NCI-H187 treated with DMSO at 0.1 percent for 48 hours (cell line): ENCODE data around the gene IQGAP3.
"Not testable (repeated sequence)": the region's sequence is repeated elsewhere in the genome, so short reads cannot be mapped to it uniquely, and the experiment has no call there.

Experiments used
- DNase-seq: peaks from one replicate; lab custom pipeline; 2025; lab: John Stamatoyannopoulos, UW

Gene IQGAP3

DNA sequence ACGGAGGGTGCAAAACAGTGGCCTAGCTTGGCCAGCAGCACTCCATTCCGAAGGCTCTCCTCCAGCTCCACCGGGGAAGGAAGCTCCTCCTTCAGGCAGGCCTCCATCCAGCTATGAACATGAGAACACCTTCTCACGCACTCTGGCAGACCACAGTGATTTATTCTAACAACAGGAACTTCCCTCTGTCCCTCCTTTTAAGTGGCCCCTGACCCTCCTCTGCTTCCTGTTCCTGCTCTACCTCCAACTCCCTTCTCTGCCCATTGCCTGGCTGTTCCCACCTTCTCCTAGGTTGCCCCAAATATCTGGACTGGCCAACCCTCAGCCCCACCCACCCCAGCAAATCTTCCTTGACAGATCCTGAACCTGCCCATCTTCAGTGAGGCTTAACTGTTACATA, 5.9 kb downstream of the IQGAP3 start:
- no peak for DNase-seq

DNA sequence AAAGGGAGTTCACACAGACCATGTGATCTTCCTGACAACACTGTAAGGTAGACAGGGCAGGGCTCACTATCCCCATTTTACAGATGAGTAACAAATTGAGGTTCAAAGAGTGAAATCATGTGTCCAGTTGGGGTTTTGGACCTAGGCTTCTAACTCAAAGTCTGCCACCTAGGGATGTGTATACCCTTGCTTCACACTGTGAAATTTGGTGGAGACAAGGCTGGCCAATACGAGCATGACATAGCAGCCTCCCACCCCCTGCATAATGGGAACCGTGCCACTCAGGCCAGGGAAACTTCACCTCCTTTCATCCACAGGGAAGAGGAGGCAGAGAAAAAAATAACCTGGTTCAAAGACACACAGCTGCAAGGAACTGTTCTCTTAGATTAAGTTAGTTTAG, 6.8 kb downstream of the IQGAP3 start:
- no peak for DNase-seq

DNA sequence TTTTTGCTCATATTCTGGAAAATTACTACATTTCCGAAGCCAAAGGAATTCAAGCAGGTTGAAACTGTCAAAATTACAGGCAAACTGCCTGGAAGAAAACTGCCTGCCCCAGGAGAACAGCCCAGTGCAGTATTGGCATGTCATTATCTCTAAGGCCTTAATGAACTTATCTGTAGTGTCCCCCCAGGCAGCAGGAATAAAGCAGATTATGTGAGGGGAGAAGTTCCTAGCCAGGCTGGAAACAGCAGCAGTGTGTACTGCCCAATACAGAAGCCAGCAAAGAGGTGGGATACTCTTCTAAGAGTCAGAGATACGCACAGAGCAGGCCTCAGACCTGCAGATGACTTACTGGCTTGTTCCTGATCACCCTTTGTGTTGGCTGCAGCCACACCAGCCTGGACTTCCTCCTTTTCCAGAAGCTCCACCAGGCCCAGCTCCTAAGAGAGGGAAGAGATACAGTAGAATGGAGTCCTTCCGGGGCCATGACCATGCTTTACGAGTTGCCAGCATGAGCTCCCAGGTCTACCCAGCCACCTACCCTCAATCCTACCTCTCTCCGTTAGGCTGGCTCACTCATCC, 11.7 kb downstream of the IQGAP3 start:
- DNase-seq, result no peak

DNA sequence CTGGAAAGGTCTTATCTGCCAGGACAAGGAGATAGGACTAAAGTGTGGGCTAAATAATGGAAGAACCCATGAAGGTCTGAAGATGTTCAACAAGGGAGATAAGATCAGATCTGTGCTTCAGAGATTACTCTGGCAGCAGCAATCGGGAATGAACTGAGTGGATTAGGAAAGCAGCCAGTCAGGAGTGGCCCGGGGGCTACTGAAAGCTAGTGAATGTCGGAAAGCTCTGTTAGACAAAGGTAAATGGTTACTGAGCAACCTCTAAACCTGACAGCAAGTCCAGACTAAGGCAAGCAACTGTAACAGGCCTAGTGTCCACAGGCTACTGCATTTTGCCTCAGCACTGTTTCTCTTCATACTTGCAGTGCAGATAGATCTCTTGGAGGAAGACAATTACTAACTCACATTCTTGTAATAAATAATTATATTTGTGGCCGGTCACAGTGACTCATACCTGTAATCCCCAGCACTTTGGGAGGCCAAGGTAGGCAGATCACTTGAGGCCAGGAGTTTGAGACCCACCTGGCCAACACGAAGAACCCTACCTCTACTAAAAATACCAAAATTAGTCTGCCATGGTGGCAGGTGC, 12.5 kb downstream of the IQGAP3 start:
- no peak for DNase-seq

DNA sequence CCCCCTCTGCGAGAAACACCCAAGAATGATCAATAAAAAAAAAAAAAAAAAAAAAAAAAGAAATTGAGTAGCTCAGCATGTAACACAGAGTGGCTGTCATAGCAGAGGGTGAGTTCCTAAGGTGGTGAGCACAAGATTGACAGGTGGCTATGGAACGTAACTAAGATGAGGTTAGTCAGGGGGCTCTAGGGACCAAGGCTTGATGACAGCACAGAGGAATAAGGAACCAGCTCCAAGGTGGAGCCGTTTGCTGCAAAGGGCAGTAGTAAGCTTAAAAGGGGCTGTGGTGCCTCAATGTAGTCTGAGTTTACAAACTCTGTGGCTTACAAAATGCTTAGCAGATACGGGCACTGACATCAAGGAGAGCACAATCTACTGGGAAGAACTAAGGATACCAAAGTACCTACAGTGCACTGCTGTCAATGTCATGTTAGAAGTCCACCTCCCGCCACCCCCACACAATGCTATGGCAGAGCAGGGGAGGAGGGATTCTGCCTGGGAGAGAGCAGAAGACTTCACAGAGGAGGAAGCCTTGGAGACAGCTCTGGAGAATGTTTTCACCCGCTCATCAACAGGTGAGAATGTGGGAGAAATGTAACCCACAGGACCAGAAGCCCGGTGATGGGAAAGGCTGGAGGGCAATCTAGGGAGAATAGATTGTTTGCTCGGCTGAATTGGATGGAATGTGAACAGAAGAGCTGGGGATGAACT, 13.1 kb downstream of the IQGAP3 start:
- no peak for DNase-seq

DNA sequence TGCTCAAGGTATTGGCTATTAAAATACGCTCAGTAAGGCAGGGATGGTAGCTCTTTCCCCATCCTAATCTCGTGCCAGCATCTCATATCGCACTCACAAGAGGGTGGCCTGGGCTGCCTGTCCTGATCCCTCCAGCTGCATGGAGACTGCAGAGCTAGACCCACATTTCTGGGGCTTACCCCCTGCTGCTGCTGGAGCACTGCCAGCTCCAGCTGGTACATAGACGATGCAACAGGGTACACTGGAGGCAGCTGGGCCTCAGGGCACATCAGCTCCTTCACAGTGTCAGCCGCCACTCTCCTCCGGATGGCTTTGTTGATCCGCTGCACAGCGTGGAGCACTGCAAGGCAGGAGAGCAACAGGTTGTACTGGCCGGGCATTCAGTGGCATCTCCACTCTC, 16.0 kb downstream of the IQGAP3 start:
- no peak for DNase-seq

DNA sequence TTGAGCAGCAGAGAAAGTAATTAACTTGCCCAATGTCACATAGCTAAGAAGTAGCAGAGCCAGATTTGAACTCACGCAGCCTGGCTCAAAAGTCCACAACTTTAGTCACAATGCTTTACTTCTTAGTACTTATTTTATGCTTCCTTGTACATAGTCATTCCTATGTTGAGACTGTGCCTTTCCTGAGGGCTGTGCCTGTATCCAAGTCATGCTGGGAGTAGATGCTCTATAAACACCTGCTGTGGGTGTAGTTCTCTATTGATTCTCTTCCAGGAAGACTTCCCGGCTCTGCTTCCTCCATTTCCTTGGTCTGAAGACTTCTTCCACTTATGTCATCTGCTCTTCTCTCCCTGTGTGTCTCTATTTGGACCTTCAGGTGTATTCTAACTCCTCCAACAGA, 16.6 kb downstream of the IQGAP3 start:
- no peak for DNase-seq

DNA sequence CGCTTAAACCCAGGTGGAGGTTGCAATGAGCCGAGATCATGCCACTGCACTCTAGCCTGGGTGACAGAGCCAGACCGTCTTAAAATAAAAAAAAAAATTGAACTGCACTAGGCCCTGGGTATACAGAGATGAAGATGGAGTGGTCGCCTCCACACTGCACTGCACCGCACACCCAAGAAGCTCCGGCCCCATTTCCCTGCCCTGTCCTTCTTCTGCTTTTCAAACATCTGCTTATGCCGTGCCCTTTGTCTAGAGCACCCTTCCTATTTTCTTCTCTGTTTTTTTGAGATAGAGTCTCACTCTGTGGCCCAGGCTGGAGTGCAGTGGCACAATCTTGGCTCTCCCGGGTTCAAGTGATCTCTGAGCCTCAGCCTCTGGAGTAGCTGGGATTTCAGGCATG, 17.4 kb downstream of the IQGAP3 start:
- no peak for DNase-seq

DNA sequence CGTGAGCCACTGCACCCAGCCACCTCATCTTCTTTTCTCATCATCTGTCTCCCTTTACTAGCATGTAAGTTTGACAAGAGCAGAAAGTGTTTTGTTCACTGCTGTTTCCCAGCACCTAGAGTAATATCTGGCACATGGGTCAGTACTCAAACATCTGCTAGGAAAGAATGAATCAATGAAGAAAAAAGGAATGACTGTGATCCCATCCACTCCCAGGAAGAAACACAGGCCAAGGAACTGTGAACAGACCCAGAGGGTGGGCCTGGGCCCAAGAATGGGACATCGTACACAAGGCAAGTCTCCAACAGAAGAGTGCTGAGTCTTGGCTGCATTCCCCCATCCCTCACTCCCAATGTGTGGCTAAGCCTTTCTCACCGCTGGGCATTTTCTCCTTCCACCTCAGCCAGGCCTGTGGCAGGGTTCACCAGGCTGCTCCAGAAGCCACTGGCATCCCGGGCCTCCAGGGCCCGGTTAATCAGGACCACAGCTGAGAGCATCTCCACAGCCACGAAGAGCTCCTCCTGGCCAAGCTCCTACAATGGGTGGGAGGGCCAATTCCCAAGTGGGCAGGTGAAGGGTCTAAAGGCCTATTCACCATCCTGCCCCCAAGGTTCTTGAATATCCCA, 18.4 kb downstream of the IQGAP3 start:
- no peak for DNase-seq

DNA sequence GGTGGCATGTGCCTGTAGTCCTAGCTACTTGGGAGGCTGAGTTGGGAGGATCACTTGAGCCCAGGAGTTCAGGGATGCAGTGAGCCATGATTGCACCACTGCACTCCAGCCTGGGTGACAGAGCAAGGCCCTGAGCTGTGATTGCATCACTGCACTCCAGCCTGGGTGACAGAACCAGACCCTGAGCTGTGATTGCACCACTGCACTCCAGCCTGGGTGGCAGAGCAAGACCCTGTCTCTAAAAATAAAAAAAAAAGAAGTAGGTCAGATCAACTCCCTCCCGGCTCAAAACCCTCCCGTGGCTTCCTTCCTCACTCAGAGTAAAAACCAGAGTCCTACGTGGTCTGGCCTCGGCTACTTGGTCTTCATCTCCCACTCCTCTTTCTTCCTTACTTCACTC, 19.4 kb downstream of the IQGAP3 start:
- DNase-seq, result not testable (repeated sequence)

DNA sequence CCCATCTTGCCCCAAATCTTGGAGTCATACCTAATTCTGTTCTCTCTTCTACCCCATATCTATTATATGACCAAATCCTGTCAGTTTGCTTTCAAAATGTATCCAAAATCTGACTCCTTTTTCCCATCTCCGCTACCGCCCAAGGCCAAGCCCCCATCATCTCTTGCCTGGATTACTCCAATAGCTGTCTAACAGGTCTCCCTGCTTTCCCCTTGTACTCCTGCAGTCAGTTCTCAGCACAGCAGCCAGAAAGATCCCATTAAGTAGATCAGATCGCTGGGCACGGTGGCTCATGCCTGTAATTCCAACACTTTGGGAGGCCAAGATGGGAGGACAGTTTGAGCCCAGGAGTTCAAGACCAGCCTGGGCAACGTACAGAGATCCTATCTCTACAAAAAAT, 19.8 kb downstream of the IQGAP3 start:
- DNase-seq, result no peak

DNA sequence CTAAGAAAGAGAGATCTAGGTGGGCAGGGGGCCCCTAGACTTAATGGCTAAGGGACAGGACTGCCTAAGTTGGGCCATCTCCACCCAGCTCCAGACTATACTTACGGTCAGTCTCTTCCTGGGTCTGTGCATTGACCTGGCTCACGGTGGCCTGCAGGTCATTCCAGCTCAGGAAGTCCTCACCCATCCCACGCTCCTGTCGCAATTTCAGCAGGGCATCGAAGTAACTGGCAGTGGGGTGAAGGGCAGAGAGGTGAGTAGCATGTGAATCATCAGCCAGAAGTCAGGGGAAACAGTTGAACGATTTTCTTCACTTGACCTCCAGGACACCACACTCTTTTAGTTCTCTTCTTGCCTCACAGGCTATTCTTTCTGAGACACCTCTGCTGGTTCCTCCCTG, 20.5 kb downstream of the IQGAP3 start:
- DNase-seq, result no peak

DNA sequence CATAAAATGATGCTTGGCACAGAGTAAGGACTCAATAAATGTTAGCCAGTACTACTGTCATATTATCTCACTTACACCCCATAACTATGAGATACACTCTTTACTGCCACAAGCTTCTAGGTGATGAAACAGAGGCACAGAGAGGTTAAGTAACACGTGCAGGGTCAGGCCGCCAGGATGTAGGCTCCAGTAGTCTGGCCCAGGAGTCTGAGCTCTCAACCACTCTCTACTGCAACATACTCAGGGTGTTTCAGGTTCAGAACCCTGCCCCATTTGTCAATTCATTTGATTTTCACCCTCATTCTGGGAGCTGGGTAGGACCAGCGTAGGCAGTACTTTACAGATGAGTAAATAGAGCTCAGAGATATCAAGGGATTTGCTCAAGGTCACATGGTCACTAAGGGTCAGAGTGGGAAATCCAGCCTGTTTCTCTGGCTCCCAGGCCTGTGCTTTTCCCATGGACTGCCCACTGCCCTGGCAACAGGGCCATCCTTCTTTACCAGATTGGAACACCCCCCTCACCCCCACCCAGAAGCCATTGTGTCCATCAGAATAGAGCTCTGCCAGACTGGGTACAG, 21.2 kb downstream of the IQGAP3 start:
- no peak for DNase-seq

DNA sequence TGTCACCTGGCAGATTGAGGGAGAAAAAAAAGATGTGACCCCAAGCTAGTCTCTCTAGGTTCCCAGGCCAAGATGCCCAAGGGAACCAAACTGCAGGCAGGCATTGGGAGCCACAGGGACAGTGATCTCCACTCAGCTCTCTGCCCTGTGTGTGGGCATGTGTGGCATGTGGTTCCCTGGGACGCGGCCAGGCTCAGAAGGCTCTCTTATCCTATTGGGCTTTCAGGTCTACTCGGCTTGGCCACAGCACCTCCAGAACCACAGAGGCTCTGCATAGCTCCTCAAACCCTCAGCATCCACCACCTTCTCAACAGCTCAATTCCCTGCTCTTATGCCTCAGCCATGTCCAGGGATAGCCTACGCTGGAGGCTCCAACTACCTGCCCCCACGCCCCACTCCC, 22.0 kb downstream of the IQGAP3 start:
- no peak for DNase-seq

DNA sequence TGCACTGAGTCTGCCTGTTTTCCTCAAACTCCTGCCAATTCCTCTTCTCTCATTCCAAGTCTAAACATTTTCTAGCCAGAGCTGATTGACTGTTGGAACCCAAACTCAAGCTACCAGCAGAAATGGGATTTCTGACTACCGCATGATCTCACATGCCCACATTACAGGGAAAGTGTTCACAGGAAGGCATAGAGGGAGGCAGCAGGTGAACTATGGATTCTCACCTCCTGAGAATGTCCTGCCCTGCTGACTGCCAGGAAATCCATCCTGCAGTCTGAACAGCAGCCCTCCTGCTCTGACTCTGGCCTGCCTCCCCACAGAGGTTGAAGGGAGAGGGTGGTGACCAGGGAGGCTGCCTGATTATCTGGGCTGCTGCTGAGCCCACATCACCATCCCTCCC, 22.5 kb downstream of the IQGAP3 start:
- no peak for DNase-seq

DNA sequence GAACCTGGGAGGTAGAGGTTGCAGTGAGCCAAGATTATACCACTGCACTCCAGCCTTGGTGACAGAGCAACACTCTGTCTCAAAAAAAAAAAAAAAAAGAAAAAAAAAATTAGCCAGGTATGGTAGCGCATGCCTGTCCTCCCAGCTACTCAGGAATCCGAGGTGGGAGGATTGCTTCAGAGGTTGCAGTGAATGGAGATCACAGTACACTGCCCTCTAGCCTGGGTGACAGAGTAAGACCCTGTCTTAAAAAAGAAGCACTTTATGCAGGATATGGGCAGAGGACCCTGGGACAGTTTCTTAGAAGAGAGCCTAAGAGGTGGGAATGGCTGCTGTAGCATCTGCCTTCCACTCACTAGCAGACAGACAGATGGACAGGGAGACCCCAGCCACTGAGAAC, 23.0 kb downstream of the IQGAP3 start:
- DNase-seq, result no peak

DNA sequence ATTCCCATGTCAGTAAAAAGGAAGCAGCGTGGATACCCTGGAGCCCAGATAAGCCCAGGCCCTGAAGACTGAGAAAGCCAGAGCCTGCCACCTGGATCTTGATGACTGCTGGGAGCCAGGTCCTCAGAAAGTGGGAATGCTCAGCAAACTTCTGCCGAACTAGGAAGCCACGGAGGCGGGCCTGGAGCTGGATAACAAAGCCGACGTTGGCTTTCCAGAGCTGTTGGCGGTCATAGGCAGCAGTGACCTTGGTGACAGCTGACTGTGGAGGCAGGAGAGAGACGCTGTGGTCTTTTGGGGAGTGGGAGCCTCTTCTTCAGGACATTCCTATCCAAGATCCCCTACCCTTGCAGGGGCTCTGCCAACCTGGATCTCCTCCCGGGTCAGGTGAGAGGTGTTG, 24.4 kb downstream of the IQGAP3 start:
- DNase-seq, result no peak

DNA sequence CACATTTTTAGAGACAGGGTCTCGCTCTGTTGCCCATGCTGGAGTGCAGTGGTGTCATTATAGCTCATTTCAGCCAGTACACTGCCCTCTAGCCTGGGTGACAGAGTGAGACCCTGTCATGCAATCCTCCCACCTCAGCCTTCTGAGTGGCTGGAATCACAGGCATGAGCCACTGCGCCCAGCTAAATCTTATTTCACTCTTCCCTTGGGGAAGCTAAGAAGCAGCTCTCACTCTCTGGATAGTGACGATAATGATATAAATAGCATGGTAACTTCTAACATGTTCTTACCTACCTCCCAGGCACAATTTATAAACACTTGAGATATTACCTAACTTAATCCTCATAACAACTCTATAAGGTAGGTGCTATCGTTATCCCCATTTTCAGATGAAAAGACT, 24.9 kb downstream of the IQGAP3 start:
- no peak for DNase-seq

DNA sequence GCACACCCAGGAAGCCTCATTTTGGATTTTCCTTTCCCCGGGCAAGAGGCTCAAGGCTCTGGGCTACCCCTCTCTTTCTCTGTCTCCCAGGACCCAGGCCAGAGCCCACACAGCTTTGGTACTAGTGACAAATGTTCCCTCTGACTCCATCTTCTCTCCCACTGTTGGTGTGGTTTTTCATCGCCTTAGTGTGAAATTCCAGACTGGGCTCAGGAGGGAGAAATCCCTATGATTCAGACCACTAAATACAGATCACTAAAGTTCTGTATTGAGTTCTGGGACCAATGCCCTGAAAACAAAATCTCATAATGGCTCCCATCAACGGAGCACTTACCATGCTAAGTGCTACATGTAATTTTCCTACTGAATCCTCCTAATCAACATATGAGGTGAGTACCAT, 26.1 kb downstream of the IQGAP3 start:
- no peak for DNase-seq

DNA sequence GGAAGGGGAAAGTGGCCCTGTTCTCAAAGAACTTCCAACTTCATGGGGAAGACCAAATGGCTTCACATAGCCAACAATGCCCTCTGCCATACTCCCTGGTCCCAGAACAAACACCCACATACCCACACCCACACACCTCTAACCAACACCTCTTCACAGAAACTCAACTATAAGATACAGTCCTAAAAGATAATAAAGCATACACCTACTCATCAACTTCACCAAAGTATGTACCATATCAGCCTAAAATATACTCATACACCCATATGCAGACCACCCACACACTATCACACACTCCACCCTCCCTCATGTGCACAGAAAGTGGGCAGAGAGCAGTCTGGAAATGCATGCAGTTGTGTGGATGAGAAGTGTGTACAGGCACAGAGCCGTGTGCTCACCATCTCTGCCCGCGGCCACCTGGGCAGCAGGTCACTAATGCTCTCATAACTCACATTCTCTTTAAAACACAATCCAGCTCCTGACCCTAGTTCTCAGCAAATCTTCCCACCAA, 27.7 kb downstream of the IQGAP3 start:
- DNase-seq, result no peak

DNA sequence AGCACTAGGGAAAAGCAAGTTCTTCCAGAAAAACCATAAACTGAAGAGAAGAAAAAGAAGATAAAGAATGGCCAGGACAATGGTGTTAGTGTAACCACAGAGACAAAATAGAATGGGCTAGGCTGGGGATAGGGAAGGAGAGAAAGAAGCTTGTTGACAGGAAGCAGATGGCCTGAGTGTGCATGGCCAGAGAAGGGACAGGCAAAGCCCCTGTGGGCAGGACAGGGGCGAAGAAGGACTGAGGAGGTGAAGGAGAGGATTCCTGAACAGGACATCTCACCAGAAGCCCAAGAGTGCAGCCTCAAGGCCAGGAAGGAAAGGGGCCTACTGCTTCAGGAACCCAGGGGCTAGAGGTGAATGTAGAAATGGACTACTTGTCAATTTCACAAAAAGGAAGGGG, 29.3 kb downstream of the IQGAP3 start:
- DNase-seq, result no peak

DNA sequence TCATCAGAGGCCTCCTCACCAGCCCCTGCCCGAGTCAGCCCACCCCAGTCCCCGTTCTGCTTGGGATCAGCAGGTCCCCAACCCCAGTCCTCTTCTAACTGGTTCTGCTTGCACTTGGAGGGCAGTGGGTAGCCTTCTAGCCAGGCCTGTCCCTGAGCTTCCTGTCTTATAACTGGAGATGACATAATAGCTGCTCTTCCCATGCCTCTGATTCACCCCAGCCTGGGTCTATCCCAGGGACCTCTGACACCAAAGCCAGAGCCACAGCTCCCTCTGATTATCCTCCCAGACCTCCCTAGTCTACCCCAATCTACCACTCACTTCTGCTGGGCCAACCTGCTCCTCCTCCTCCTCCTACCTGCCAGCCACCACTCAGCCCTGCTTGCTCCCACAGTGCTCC, 31.4 kb downstream of the IQGAP3 start:
- no peak for DNase-seq

DNA sequence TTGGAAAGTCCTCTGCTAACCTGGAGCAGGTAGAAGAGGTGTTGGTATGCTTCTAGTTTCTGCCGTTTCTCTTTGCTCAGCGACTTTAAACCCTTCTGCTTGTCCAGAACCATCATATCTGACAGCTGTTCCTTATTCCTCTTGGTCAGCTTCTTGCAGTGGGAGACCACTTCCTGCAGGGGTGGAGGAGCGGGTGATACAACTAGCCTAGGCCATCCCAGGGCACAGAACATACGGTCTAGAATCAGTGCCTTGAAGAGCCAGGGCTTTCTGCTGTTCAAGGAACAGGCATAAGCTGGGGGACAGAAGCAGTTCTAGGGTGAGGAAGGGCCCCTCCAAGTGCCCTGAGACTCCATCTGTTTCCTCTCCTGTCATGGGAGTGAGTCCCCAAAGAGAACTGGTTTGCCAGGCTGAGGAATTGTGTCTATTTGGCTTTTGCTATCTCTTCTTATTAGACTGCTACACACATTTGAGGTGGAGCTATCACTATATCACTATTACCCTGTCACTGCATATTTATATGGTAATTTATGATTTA, 32.5 kb downstream of the IQGAP3 start:
- no peak for DNase-seq
